Mesothelial cell of epicardium (in vitro differentiated cells): ENCODE results near the gene PACRG. TPM values are rescaled to one million over a fixed set of nuclear protein-coding genes. Genes with fewer than 3 reads are reported as not detected.

Source experiments
- DNase-seq, 2 experiments: peaks; one replicate each; pipeline ENCODE4 v3.0.0; 2021; ENCODE audit warnings: low spot score in 2 of 2; ENCODE audit not compliant: unreplicated experiment in 2 of 2
- H3K27ac Mint-ChIP-seq: 2 replicates; pipeline ENCODE4 v1.8.0; 2021; ENCODE audit warnings: mixed read lengths
- H3K27me3 Mint-ChIP-seq: 2 replicates; pipeline ENCODE4 v1.8.0; 2021; ENCODE audit warnings: low read depth, mixed read lengths
- H3K36me3 Mint-ChIP-seq: 2 replicates; pipeline ENCODE4 v1.8.0; 2021; ENCODE audit warnings: mixed read lengths
- H3K4me1 Mint-ChIP-seq: 2 replicates; pipeline ENCODE4 v1.8.0; 2021; ENCODE audit warnings: mixed read lengths
- H3K4me3 Mint-ChIP-seq: 2 replicates; pipeline ENCODE4 v1.8.0; 2021; ENCODE audit warnings: mild to moderate bottlenecking, moderate library complexity, mixed read lengths
- H3K9me3 Mint-ChIP-seq: 2 replicates; pipeline ENCODE4 v1.8.0; 2021; ENCODE audit warnings: mixed read lengths
- CTCF ChIP-seq: fragments of 200-600 bp; sonication (generic); IDR thresholded peaks from one replicate; pipeline ENCODE4 v1.5.0; 2021; ENCODE audit warnings: antibody characterized with exemption; ENCODE audit not compliant: unreplicated experiment
- total RNA-seq: library from RNA; stranded (reverse); gene quantifications from 3 replicates; pipeline ENCODE4 v1.2.1, GENCODE V29; 2021

The PACRG gene
- total RNA-seq, 1 donor from 2014 or later: 1.6 TPM

GRCh38 chr6:162704001-162704400, 23.8 kb upstream of the PACRG start:
- Mint-ChIP-seq H3K27me3 (no peaks in the 10 kb centered on the region), H3K36me3 (no peaks in the 10 kb centered on the region), H3K4me1 (peaks cover 15% of the 10 kb centered on the region), H3K27ac (no peak overlapping the region), H3K9me3 (no peaks in the 10 kb centered on the region), H3K4me3 (no peak overlapping the region)
- no peak for TF ChIP-seq CTCF
- no peak for DNase-seq

- no peaks in the 10 kb centered on the region for H3K36me3 Mint-ChIP-seq
- no peak overlapping the region for H3K27ac Mint-ChIP-seq
- no peaks in the 10 kb centered on the region for H3K27me3 Mint-ChIP-seq
- peaks cover 15% of the 10 kb centered on the region for H3K4me1 Mint-ChIP-seq
- no peak for TF ChIP-seq CTCF
- H3K9me3 Mint-ChIP-seq: no peaks in the 10 kb centered on the region
- DNase-seq: no peak
- H3K4me3 Mint-ChIP-seq: no peak overlapping the region
Measured at GRCh38 chr6:162705736-162706135, 22.0 kb upstream of the PACRG start.

GRCh38 chr6:162706232-162706631, 21.5 kb upstream of the PACRG start:
- H3K27me3 Mint-ChIP-seq: no peaks in the 10 kb centered on the region
- no peak overlapping the region for H3K4me3 Mint-ChIP-seq
- H3K36me3 Mint-ChIP-seq: no peaks in the 10 kb centered on the region
- no peak for DNase-seq
- H3K27ac Mint-ChIP-seq: peak overlapping the region; percentile 61
- no peak for TF ChIP-seq CTCF
- H3K9me3 Mint-ChIP-seq: no peaks in the 10 kb centered on the region
- H3K4me1 Mint-ChIP-seq: peaks cover 15% of the 10 kb centered on the region

GRCh38 chr6:162708971-162709370, 18.8 kb upstream of the PACRG start:
- DNase-seq: no peak
- H3K36me3 Mint-ChIP-seq: no peaks in the 10 kb centered on the region
- H3K27ac Mint-ChIP-seq: no peak overlapping the region
- TF ChIP-seq CTCF: no peak
- peaks cover 12% of the 10 kb centered on the region for H3K4me1 Mint-ChIP-seq
- H3K9me3 Mint-ChIP-seq: no peaks in the 10 kb centered on the region
- H3K4me3 Mint-ChIP-seq: no peak overlapping the region
- H3K27me3 Mint-ChIP-seq: no peaks in the 10 kb centered on the region

GRCh38 chr6:162709431-162709830, 18.3 kb upstream of the PACRG start:
- Mint-ChIP-seq H3K27me3 (no peaks in the 10 kb centered on the region), H3K9me3 (no peaks in the 10 kb centered on the region), H3K4me3 (no peak overlapping the region), H3K27ac (no peak overlapping the region), H3K36me3 (no peaks in the 10 kb centered on the region), H3K4me1 (peaks cover 12% of the 10 kb centered on the region)
- TF ChIP-seq CTCF: no peak
- DNase-seq: no peak

GRCh38 chr6:162710419-162710818, 17.4 kb upstream of the PACRG start:
- Mint-ChIP-seq H3K4me1 (peaks cover 8% of the 10 kb centered on the region), H3K9me3 (no peaks in the 10 kb centered on the region), H3K27ac (no peak overlapping the region), H3K36me3 (no peaks in the 10 kb centered on the region), H3K27me3 (no peaks in the 10 kb centered on the region), H3K4me3 (no peak overlapping the region)
- TF ChIP-seq CTCF: no peak
- no peak for DNase-seq
